Activated CD4-positive, alpha-beta T cell treated with anti-CD3 and anti-CD28 coated beads for 36 hours (primary cell): ENCODE measurements around the gene IGSF5. TPM values are rescaled to one million over a fixed set of nuclear protein-coding genes. Genes with fewer than 3 reads are reported as not detected.

ENCODE experiments used
- ATAC-seq: fragments of 200-7000 bp; cut with Tn5 transposase; one replicate; pipeline ENCODE4 v1.10.0; 2021; ENCODE audit warnings: mild to moderate bottlenecking, moderate library complexity
- CTCF ChIA-PET: fragments of 350-600 bp; sonication (Branson Sonifier 250); formaldehyde crosslinking; loops from one replicate; lab custom pipeline; 2021; ENCODE audit warnings: antibody characterized with exemption; lab: Charles Lee
- POLR2A ChIA-PET: fragments of 350-600 bp; sonication (Branson Sonifier 250); formaldehyde crosslinking; loops from one replicate; lab custom pipeline; 2021; ENCODE audit warnings: antibody characterized with exemption, inconsistent platforms; lab: Charles Lee
- DNase-seq: peaks from one replicate; pipeline ENCODE4 v3.0.0-alpha.2; 2020
- H3K27ac Mint-ChIP-seq: one replicate; pipeline ENCODE4 v1.8.0; 2021; ENCODE audit warnings: mixed read lengths
- H3K27me3 Mint-ChIP-seq: one replicate; pipeline ENCODE4 v1.8.0; 2021; ENCODE audit warnings: mixed read lengths
- H3K36me3 Mint-ChIP-seq: one replicate; pipeline ENCODE4 v1.8.0; 2021; ENCODE audit warnings: low read depth, mixed read lengths
- H3K4me1 Mint-ChIP-seq: one replicate; pipeline ENCODE4 v1.8.0; 2021; ENCODE audit warnings: mixed read lengths
- H3K4me3 Mint-ChIP-seq: one replicate; pipeline ENCODE4 v1.8.0; 2021; ENCODE audit warnings: mild to moderate bottlenecking, moderate library complexity, mixed read lengths
- H3K9me3 Mint-ChIP-seq: one replicate; pipeline ENCODE4 v1.8.0; 2021; ENCODE audit warnings: low read depth, mixed read lengths
- intact Hi-C, 2 experiments: fragments of 100-400 bp; cut with DNase I in 1 of 2; cut with micrococcal nuclease in 1 of 2; formaldehyde crosslinking; loops; one replicate each; pipeline versions ENCODE4 v1.14.2 to v1.15.1; 2022 to 2024; cut with DNase I, micrococcal nuclease
- total RNA-seq, 2 experiments: library from RNA; stranded (reverse); gene quantifications; one replicate each; pipeline ENCODE4 v1.2.3, GENCODE V29; 2021

IGSF5 gene
- total RNA-seq, 2 experiments from 2014 or later: not detected

- DNase-seq (peak; percentile 66), ATAC-seq (no peak)
- intact Hi-C loops: loop anchor here (1.0 kb wide), 1 partner anchor 198 kb away; no protein-coding TSS in a partner anchor
- Mint-ChIP-seq H3K4me3 (no peak overlapping the region), H3K4me1 (no peaks in the 10 kb centered on the region), H3K27me3 (peaks cover 11% of the 10 kb centered on the region), H3K36me3 (no peaks in the 10 kb centered on the region), H3K9me3 (no peaks in the 10 kb centered on the region), H3K27ac (no peak overlapping the region)
- ChIA-PET POLR2A (no interaction called here), CTCF (interaction anchor here (0.6 to 5.5 kb wide), 6 partner anchors 21 to 198 kb away, joined by 3 to 33 read pairs (median 3); no protein-coding TSS in a partner anchor)
Measured at GRCh38 chr21:39715804-39716397, 29.1 kb upstream of the IGSF5 start.

GRCh38 chr21:39720126-39720778, 24.7 kb upstream of the IGSF5 start:
- no peak overlapping the region for H3K27ac Mint-ChIP-seq
- POLR2A ChIA-PET: no interaction called here

GRCh38 chr21:39721885-39722284, 23.1 kb upstream of the IGSF5 start:
- Mint-ChIP-seq H3K9me3 (peaks cover 2% of the 10 kb centered on the region), H3K4me1 (no peaks in the 10 kb centered on the region), H3K27ac (no peak overlapping the region), H3K4me3 (no peak overlapping the region), H3K27me3 (peaks cover 11% of the 10 kb centered on the region), H3K36me3 (no peaks in the 10 kb centered on the region)
- intact Hi-C loops: no loop called here
- ATAC-seq (no peak), DNase-seq (no peak)
- ChIA-PET CTCF (no interaction called here), POLR2A (no interaction called here)

More at GRCh38 chr21:39720126-39720778, 24.7 kb upstream of the IGSF5 start:
- Mint-ChIP-seq H3K4me3 (no peak overlapping the region), H3K36me3 (no peaks in the 10 kb centered on the region), H3K27me3 (peaks cover 13% of the 10 kb centered on the region), H3K4me1 (no peaks in the 10 kb centered on the region), H3K9me3 (peaks cover 2% of the 10 kb centered on the region)
- intact Hi-C loops: no loop called here
- ATAC-seq (no peak), DNase-seq (no peak)
- CTCF ChIA-PET: interaction anchor here (0.7 kb wide), 1 partner anchor 11 kb away, joined by 3 read pairs; no protein-coding TSS in a partner anchor

DNA sequence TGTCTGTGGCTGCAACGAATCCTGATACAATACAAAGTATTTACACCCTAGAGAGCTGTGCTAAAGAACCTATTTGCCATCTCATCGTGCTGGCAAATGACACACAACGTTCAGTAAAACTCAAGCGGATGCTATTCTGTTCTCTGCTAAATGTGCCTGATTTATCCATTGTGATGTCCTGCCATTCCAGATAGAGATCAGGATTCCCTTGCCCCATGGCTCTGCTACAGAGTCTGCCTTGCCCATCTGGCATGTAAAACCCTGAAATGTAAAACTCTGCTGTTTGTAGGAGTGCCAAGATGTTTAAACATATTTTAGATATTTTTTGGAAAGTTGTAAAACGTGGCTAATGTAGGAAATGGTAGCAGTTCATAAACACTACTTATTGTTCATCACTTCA, 20.0 kb upstream of the IGSF5 start:
- DNase-seq (no peak), ATAC-seq (no peak)
- CTCF ChIA-PET: no interaction called here
- Mint-ChIP-seq H3K27me3 (peaks cover 7% of the 10 kb centered on the region), H3K4me1 (no peaks in the 10 kb centered on the region), H3K27ac (no peak overlapping the region), H3K9me3 (peaks cover 2% of the 10 kb centered on the region), H3K4me3 (no peak overlapping the region), H3K36me3 (no peaks in the 10 kb centered on the region)
- POLR2A ChIA-PET: no interaction called here
- intact Hi-C loops: no loop called here

GRCh38 chr21:39726133-39726532, 18.9 kb upstream of the IGSF5 start:
- ChIA-PET POLR2A (no interaction called here), CTCF (no interaction called here)
- no peak for DNase-seq
- no peaks in the 10 kb centered on the region for H3K36me3 Mint-ChIP-seq
- no peak overlapping the region for H3K4me3 Mint-ChIP-seq
- intact Hi-C loops: no loop called here
- no peak for ATAC-seq
- no peak overlapping the region for H3K27ac Mint-ChIP-seq
- no peaks in the 10 kb centered on the region for H3K4me1 Mint-ChIP-seq
- H3K9me3 Mint-ChIP-seq: peaks cover 2% of the 10 kb centered on the region
- H3K27me3 Mint-ChIP-seq: peaks cover 5% of the 10 kb centered on the region

DNA sequence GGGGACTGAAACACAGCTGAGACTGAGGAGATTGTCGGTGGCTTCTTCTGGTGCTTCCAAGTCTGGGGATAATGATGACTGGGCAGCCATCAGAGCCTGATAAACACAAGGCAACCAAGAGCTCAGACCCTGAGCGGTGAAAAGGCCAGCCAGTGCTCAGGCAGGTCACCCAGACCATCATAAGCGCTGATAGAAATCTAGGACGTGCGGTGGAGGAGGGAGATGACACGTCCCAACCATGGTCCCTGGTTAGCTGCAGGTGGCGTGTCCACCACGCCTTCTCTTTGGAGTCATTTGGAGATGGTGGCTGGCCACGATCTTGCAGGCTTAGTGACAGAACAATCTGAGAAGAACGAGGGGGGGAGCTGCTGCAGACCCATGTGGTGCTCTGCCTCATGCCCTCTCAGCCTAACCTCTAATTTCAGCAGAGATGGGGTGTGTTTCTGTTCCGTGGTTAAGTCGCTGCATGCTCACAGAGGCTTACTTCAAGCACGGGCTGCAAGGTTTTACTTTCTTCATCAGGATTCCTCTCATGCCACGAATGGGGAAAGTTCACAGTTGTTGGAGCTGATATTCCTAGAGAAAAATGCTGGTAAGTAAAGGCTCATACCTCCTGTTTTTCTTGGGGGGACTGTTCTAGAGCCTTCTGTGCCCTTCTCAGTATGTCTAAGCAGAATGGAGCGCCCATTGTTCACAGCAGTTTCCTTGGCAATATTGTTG, 17.4 kb upstream of the IGSF5 start:
- no peak for DNase-seq
- ChIA-PET POLR2A (no interaction called here), CTCF (no interaction called here)
- H3K27me3 Mint-ChIP-seq: peaks cover 3% of the 10 kb centered on the region
- no peak overlapping the region for H3K27ac Mint-ChIP-seq
- no peaks in the 10 kb centered on the region for H3K4me1 Mint-ChIP-seq
- no peaks in the 10 kb centered on the region for H3K36me3 Mint-ChIP-seq
- H3K9me3 Mint-ChIP-seq: peaks cover 2% of the 10 kb centered on the region
- intact Hi-C loops: no loop called here
- no peak for ATAC-seq
- H3K4me3 Mint-ChIP-seq: no peak overlapping the region

DNA sequence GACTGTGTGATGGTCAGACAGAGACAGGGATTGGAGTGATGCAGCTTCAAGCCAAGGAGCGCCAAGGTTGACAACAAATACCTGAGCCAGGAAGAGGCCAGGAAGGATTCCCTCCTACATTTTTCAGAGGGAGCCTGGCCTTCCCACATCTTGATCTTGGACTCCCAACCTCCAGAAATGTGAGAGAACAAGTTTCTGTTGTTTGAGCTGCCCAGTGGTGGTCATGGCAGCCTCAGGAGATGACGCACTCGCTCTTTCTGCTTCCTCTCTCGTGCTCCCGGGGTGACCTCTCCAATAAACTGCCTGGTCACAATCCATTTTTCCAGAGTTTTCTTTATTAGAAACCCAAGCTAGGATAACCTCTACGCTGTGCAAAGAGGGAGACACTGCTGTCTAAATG, 16.6 kb upstream of the IGSF5 start:
- ATAC-seq: no peak
- peaks cover 3% of the 10 kb centered on the region for H3K27me3 Mint-ChIP-seq
- intact Hi-C loops: no loop called here
- H3K9me3 Mint-ChIP-seq: peaks cover 2% of the 10 kb centered on the region
- H3K4me1 Mint-ChIP-seq: no peaks in the 10 kb centered on the region
- H3K36me3 Mint-ChIP-seq: no peaks in the 10 kb centered on the region
- CTCF ChIA-PET: interaction anchor here (0.6 to 1.3 kb wide), 2 partner anchors 10 to 25 kb away, joined by 3 to 4 read pairs; no protein-coding TSS in a partner anchor
- POLR2A ChIA-PET: no interaction called here
- no peak overlapping the region for H3K27ac Mint-ChIP-seq
- H3K4me3 Mint-ChIP-seq: no peak overlapping the region
- DNase-seq: no peak

DNA sequence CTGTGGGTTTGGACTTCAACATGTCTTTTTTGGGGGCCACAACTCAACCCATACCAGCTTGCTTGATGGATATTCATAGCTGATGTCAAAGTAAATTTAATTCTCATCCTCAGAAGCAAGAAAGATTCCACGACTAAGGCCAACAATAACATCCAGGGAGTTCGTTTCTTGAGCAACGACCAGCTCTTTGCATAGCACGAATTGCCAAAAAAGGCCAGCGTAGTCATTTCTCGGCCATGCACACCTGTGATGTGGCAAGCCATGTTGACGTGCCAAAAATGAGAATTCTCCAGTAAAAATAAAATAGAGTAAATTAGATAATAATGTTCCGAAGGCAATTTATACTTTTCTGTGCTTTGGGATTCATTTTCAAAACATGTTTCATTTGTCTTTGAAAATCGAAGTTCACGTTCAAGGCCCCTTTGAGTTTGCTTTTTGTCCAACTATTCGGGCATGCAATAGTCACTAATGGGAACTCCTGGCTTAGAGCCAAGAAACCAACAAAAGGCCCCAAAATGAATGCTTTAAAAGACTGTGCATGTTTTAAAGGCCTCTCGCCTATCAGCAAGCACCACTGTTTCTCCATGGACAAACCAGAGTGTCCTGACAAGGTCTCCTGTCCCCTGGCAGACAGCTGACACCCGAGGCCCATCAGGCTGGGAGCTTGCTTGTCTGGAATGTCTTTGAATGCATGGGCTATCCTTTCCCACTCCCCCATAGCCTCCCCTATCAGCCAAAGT, 14.4 kb upstream of the IGSF5 start:
- ATAC-seq (no peak), DNase-seq (no peak)
- ChIA-PET CTCF (interaction anchor here (1.1 kb wide), 1 partner anchor 13 kb away, joined by 3 read pairs; no protein-coding TSS in a partner anchor), POLR2A (no interaction called here)
- no peaks in the 10 kb centered on the region for H3K36me3 Mint-ChIP-seq
- intact Hi-C loops: no loop called here
- no peaks in the 10 kb centered on the region for H3K9me3 Mint-ChIP-seq
- H3K4me3 Mint-ChIP-seq: no peak overlapping the region
- H3K27ac Mint-ChIP-seq: no peak overlapping the region
- H3K27me3 Mint-ChIP-seq: no peaks in the 10 kb centered on the region
- no peaks in the 10 kb centered on the region for H3K4me1 Mint-ChIP-seq

DNA sequence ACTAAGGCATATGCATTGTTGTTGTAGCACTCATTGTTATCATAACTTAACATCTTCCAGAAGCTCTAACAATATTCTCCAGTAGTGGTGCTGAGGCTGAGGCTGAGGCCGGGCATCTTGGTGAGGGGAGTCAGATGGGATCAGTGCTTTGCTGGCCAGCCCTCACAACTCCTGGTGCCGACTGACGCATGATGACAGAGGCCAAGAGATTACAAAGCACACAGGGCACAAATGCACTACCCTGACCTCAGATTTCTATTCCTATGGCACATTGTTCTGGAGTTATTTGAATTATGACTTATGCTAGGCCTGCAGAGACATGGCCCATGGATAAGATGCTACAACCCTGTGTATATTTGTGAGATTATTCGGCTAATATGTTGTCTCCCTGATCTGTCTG, 8.3 kb upstream of the IGSF5 start:
- no peak for DNase-seq

DNA sequence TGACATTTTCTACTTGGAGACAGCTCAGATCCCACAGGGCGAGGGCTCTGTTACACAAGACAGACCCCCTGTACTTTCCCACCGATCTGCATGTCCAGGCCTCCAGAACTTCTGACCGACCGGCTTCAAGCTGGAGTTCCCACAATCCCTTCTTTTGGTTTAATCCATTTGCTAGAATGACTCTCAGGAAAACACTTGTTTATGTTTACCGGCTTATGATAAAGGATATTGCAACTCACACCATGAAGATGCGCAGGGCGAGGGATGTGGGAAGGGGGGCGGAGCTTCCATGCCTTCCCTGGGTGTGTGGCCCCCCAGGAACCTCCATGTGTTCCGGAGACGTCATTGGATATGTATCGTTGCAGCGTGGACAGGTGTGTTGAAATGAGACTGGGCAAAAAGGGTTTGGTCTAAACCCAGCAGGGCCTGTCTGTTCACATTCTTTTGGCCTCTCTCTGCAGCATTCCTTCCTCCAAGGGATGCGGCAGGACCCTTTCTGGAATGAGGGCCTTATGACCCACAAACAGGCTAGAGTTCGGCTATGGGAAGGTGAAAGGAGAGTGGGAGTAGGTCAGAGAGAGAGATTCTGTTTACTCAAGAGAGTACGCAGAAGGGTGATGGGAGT, 7.5 kb upstream of the IGSF5 start:
- no peaks in the 10 kb centered on the region for H3K27me3 Mint-ChIP-seq
- no peak overlapping the region for H3K27ac Mint-ChIP-seq
- H3K4me3 Mint-ChIP-seq: no peak overlapping the region
- intact Hi-C loops: no loop called here
- ChIA-PET POLR2A (no interaction called here), CTCF (no interaction called here)
- no peaks in the 10 kb centered on the region for H3K36me3 Mint-ChIP-seq
- no peaks in the 10 kb centered on the region for H3K9me3 Mint-ChIP-seq
- no peaks in the 10 kb centered on the region for H3K4me1 Mint-ChIP-seq
- no peak for DNase-seq
- no peak for ATAC-seq

More for the DNA sequence above, 8.3 kb upstream of the IGSF5 start:
- Mint-ChIP-seq H3K4me3 (no peak overlapping the region), H3K27me3 (no peaks in the 10 kb centered on the region), H3K36me3 (no peaks in the 10 kb centered on the region), H3K4me1 (no peaks in the 10 kb centered on the region), H3K9me3 (no peaks in the 10 kb centered on the region), H3K27ac (no peak overlapping the region)
- ChIA-PET POLR2A (no interaction called here), CTCF (no interaction called here)
- intact Hi-C loops: no loop called here
- no peak for ATAC-seq

DNA sequence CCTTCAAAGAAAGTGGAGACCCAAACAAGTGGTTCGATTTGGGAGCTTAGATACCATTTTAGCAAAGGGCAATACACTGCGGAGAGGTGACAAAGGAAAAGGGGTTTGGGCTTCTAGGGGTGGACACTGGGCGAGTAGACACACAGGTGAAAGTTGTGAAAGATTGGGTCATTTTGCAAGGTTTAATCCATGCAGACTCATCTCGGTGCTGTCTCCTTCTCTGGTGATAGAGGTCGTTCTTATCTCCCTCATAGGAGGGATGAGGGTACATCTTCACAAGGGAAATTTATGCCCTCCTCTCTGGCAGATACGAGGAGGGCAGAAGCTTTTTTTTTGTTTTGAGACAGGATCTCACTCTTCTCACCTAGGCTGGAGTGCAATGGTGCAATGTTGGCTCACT, 6.4 kb upstream of the IGSF5 start:
- DNase-seq (no peak), ATAC-seq (no peak)
- Mint-ChIP-seq H3K4me3 (no peak overlapping the region), H3K27ac (no peak overlapping the region), H3K4me1 (no peaks in the 10 kb centered on the region), H3K27me3 (no peaks in the 10 kb centered on the region), H3K36me3 (no peaks in the 10 kb centered on the region), H3K9me3 (no peaks in the 10 kb centered on the region)
- intact Hi-C loops: no loop called here
- CTCF ChIA-PET: interaction anchor here (0.9 kb wide), 1 partner anchor 10 kb away, joined by 3 read pairs; no protein-coding TSS in a partner anchor
- POLR2A ChIA-PET: no interaction called here
